Measurements from ENCODE around the gene PDE4B. TPM values are rescaled to one million over a fixed set of nuclear protein-coding genes. Genes with fewer than 3 reads are reported as not detected.

Gene PDE4B
- total and polyA plus RNA-seq, 10 of the 15 experiments (the other 5 are each of a cell fraction or from before 2014, with no cell fraction given), result 3.0 to 13.2 (median 5.7) TPM

DNA sequence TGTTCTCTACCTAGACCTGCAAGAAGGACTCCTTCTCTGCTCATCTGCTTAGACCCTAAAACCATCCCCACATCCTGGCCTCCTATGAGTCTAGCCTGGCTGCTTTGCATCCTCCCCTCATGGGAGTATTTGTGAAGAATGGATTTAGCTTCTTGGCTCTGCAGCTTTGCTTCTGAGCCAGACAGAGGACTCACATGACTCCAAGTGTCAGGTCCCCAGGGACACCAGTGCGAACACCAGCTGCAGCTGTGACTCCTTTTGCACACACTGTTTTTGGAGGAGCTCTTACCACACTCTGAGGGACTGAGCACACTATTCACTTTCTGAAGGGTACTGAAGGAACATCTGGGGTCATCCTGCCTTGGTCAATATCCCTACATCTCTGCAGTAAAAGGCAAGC, 609.5 kb downstream of the PDE4B start:
- H3K27ac ChIP-seq (ENCODE audit: control insufficient read depth, insufficient read depth), result peak overlapping the region; percentile 77
- peaks cover 58% of the 10 kb centered on the region for H3K4me1 ChIP-seq (ENCODE audit: control insufficient read depth, insufficient read depth, low read length)
- DNase-seq (ENCODE audit: low read depth, low spot score), result peak; percentile 87
- H3K9me3 ChIP-seq (replicated peaks; ENCODE audit: control insufficient read depth, insufficient read depth, low read length), result no peaks in the 10 kb centered on the region
- 0% methylated on average over 1 of the region's 1 CpG for WGBS (ENCODE audit: insufficient coverage, insufficient replicate concordance, low lambda C conversion rate, missing lambda C conversion rate)
- no peaks in the 10 kb centered on the region for H3K79me2 ChIP-seq (ENCODE audit: control insufficient read depth, insufficient read depth, low read length)
- no peak overlapping the region for H3K4me3 ChIP-seq
- ATAC-seq, result peak; percentile 76
- peak overlapping the region; percentile 25; the same call in 1 of the 2 replicates for H2AFZ ChIP-seq (ENCODE audit: control insufficient read depth, low read depth, low read length)
- H3K4me2 ChIP-seq (ENCODE audit: control insufficient read depth, insufficient read depth), result peak overlapping the region; percentile 53
- no peaks in the 10 kb centered on the region for H3K27me3 ChIP-seq (replicated peaks in 1 of 2; ENCODE audit: control insufficient read depth in 2 of 2, insufficient read depth in 2 of 2, low read length in 1 of 2)
- ChIA-PET CTCF (interaction anchor here (0.9 to 3.4 kb wide), 23 partner anchors 8 to 161 kb away, joined by 3 to 48 read pairs (median 5); no protein-coding TSS in a partner anchor), SMC1A (ENCODE audit: uncharacterized antibody, unreplicated experiment) (interaction anchor here (0.7 to 3.7 kb wide), 29 partner anchors 8 to 128 kb away, joined by 3 to 47 read pairs (median 5); no protein-coding TSS in a partner anchor), RAD21 (ENCODE audit: unreplicated experiment) (interaction anchor here (0.7 to 3.6 kb wide), 28 partner anchors 8 to 155 kb away, joined by 3 to 49 read pairs (median 6); no protein-coding TSS in a partner anchor), POLR2A (interaction anchor here (1.0 to 2.5 kb wide), 16 partner anchors 13 to 119 kb away, joined by 3 to 10 read pairs (median 6); no protein-coding TSS in a partner anchor)
- H3K36me3 ChIP-seq (ENCODE audit: control insufficient read depth in 2 of 2, insufficient read depth in 2 of 2, low read length in 1 of 2), result no peaks in the 10 kb centered on the region
- BruUV-seq (replicated peaks), result no TSS peak
- FAIRE-seq, result peak; percentile 35
- intact Hi-C loops (cut with micrococcal nuclease; ENCODE audit: unreplicated experiment), result loop anchor here (1.0 kb wide), 1 partner anchor 43 kb away; no protein-coding TSS in a partner anchor
- no peak overlapping the region for H3K9ac ChIP-seq (ENCODE audit: control insufficient read depth, insufficient read depth, low read length)
- in situ Hi-C loops (cut with MboI), result loop anchor here (5.0 kb wide), 1 partner anchor 35 kb away; no protein-coding TSS in a partner anchor
- no peaks in the 10 kb centered on the region for H4K20me1 ChIP-seq (ENCODE audit: control insufficient read depth, insufficient read depth)
- 0 out of 2 replicates have a peak, but pooled peaks have one; percentile 52 for TF ChIP-seq MTA3 (IDR thresholded peaks at IDR 0.05; ENCODE audit: borderline replicate concordance, low read length)
- TF ChIP-seq CBX3 (IDR thresholded peaks at IDR 0.05; ENCODE audit: borderline replicate concordance, low read depth), result no peak
- 0 out of 2 replicates have a peak, but pooled peaks have one; percentile 18 for TF ChIP-seq CREB1 (IDR thresholded peaks at IDR 0.05; ENCODE audit: low read depth)
- no peak for TF ChIP-seq SMAD5 (IDR thresholded peaks at IDR 0.05; ENCODE audit: low read depth)
- TF ChIP-seq PAX8 (IDR thresholded peaks at IDR 0.05), result no peak
- no peak for TF ChIP-seq RELA (IDR thresholded peaks at IDR 0.05; ENCODE audit: borderline replicate concordance, partially characterized antibody)
- TF ChIP-seq, protein P1, sequence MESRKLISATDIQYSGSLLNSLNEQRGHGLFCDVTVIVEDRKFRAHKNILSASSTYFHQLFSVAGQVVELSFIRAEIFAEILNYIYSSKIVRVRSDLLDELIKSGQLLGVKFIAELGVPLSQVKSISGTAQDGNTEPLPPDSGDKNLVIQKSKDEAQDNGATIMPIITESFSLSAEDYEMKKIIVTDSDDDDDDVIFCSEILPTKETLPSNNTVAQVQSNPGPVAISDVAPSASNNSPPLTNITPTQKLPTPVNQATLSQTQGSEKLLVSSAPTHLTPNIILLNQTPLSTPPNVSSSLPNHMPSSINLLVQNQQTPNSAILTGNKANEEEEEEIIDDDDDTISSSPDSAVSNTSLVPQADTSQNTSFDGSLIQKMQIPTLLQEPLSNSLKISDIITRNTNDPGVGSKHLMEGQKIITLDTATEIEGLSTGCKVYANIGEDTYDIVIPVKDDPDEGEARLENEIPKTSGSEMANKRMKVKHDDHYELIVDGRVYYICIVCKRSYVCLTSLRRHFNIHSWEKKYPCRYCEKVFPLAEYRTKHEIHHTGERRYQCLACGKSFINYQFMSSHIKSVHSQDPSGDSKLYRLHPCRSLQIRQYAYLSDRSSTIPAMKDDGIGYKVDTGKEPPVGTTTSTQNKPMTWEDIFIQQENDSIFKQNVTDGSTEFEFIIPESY (IDR thresholded peaks at IDR 0.05), result no peak
- TF ChIP-seq, protein P2, sequence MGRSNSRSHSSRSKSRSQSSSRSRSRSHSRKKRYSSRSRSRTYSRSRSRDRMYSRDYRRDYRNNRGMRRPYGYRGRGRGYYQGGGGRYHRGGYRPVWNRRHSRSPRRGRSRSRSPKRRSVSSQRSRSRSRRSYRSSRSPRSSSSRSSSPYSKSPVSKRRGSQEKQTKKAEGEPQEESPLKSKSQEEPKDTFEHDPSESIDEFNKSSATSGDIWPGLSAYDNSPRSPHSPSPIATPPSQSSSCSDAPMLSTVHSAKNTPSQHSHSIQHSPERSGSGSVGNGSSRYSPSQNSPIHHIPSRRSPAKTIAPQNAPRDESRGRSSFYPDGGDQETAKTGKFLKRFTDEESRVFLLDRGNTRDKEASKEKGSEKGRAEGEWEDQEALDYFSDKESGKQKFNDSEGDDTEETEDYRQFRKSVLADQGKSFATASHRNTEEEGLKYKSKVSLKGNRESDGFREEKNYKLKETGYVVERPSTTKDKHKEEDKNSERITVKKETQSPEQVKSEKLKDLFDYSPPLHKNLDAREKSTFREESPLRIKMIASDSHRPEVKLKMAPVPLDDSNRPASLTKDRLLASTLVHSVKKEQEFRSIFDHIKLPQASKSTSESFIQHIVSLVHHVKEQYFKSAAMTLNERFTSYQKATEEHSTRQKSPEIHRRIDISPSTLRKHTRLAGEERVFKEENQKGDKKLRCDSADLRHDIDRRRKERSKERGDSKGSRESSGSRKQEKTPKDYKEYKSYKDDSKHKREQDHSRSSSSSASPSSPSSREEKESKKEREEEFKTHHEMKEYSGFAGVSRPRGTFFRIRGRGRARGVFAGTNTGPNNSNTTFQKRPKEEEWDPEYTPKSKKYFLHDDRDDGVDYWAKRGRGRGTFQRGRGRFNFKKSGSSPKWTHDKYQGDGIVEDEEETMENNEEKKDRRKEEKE (IDR thresholded peaks at IDR 0.05), result no peak
- TF ChIP-seq CHD4 (IDR thresholded peaks at IDR 0.05), result no peak
- peak; percentile 93 for TF ChIP-seq TCF3 (IDR thresholded peaks at IDR 0.05; ENCODE audit: borderline replicate concordance, insufficient read depth, low read depth, low read length)
- no peak for TF ChIP-seq FOXK2 (IDR thresholded peaks at IDR 0.05)
- 0 out of 2 replicates have a peak, but pooled peaks have one; percentile 20 for TF ChIP-seq MEF2A (IDR thresholded peaks at IDR 0.05; ENCODE audit: insufficient read depth, low read depth, low read length)
- TF ChIP-seq EGR1 (IDR thresholded peaks at IDR 0.05; ENCODE audit: borderline replicate concordance in 1 of 2, low read depth in 2 of 2, low read length in 2 of 2), result no peak
- TF ChIP-seq NFIC (IDR thresholded peaks at IDR 0.05; ENCODE audit: low read depth, low read length), result 0 out of 2 replicates have a peak, but pooled peaks have one; percentile 33
- TF ChIP-seq, protein P3, sequence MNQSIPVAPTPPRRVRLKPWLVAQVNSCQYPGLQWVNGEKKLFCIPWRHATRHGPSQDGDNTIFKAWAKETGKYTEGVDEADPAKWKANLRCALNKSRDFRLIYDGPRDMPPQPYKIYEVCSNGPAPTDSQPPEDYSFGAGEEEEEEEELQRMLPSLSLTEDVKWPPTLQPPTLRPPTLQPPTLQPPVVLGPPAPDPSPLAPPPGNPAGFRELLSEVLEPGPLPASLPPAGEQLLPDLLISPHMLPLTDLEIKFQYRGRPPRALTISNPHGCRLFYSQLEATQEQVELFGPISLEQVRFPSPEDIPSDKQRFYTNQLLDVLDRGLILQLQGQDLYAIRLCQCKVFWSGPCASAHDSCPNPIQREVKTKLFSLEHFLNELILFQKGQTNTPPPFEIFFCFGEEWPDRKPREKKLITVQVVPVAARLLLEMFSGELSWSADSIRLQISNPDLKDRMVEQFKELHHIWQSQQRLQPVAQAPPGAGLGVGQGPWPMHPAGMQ (IDR thresholded peaks at IDR 0.05; ENCODE audit: borderline replicate concordance), result no peak
- TF ChIP-seq, protein P4, sequence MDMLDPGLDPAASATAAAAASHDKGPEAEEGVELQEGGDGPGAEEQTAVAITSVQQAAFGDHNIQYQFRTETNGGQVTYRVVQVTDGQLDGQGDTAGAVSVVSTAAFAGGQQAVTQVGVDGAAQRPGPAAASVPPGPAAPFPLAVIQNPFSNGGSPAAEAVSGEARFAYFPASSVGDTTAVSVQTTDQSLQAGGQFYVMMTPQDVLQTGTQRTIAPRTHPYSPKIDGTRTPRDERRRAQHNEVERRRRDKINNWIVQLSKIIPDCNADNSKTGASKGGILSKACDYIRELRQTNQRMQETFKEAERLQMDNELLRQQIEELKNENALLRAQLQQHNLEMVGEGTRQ (IDR thresholded peaks at IDR 0.05; ENCODE audit: borderline replicate concordance, low read depth, low read length), result peak; percentile 4; the same call in 1 of the 2 replicates
- 0 out of 2 replicates have a peak, but pooled peaks have one; percentile 59 for TF ChIP-seq HDGF (IDR thresholded peaks at IDR 0.05)

Measured in GM12878 (cell line).